H1 (cell line): ENCODE data around the gene TUBB8. TPM values are rescaled to one million over a fixed set of nuclear protein-coding genes. Genes with fewer than 3 reads are reported as not detected.

Experiments used
- CTCF ChIA-PET: fragments of 300-600 bp; sonication (Branson Sonifier 250); formaldehyde crosslinking; loops from one replicate; lab custom pipeline; 2021; ENCODE audit not compliant: partially characterized antibody; lab: Charles Lee
- POLR2A ChIA-PET: fragments of 300-600 bp; sonication (Branson Sonifier 250); formaldehyde crosslinking; loops from one replicate; lab custom pipeline; 2021; ENCODE audit warnings: inconsistent platforms; ENCODE audit not compliant: partially characterized antibody; lab: Charles Lee
- DNase-seq, 2 experiments: peaks; one replicate each; pipeline versions ENCODE4 v3.0.0 to v3.0.0-alpha.2; 2010 to 2022; ENCODE audit warnings: low spot score in 2 of 2, low read depth in 1 of 2, mixed read lengths in 1 of 2
- FAIRE-seq: peaks from 2 replicates; lab custom pipeline; 2011; peaks lifted over from hg19 to GRCh38; lab: Jason Lieb, UNC
- H2AFZ ChIP-seq: 2 replicates; pipeline ENCODE4 v1.8.1; 2012; ENCODE audit warnings: low read length, inconsistent platforms
- H2AK5ac ChIP-seq: 2 replicates; pipeline ENCODE4 v1.6.1; 2013; ENCODE audit warnings: low read depth, low read length
- H2BK120ac ChIP-seq: replicated peaks from 2 replicates; pipeline ENCODE3; 2013; ENCODE audit warnings: low read depth, low read length, inconsistent platforms
- H2BK12ac ChIP-seq: 2 replicates; pipeline ENCODE4 v1.6.1; 2013; ENCODE audit warnings: low read depth, low read length
- H2BK15ac ChIP-seq: 2 replicates; pipeline ENCODE4 v1.6.1; 2013; ENCODE audit warnings: low read length
- H2BK20ac ChIP-seq: 2 replicates; pipeline ENCODE4 v1.6.1; 2013; ENCODE audit warnings: low read length
- H2BK5ac ChIP-seq: 2 replicates; pipeline ENCODE4 v1.6.1; 2013; ENCODE audit warnings: low read depth, low read length
- H3K14ac ChIP-seq: 2 replicates; pipeline ENCODE4 v1.6.1; 2013; ENCODE audit warnings: inconsistent platforms; ENCODE audit not compliant: insufficient read length
- H3K18ac ChIP-seq: 2 replicates; pipeline ENCODE4 v1.6.1; 2013; ENCODE audit warnings: low read length; ENCODE audit errors: extremely low read depth
- H3K23ac ChIP-seq: 2 replicates; pipeline ENCODE4 v1.6.1; 2013; ENCODE audit warnings: inconsistent platforms; ENCODE audit not compliant: insufficient read length
- H3K23me2 ChIP-seq: 2 replicates; pipeline ENCODE4 v1.6.1; 2013; ENCODE audit warnings: low read depth, low read length
- H3K27ac ChIP-seq: 2 replicates; pipeline ENCODE4 v1.6.1; 2011; ENCODE audit warnings: low read depth, low read length, inconsistent platforms
- H3K27me3 ChIP-seq, 4 experiments: replicated peaks in 1 of 4; 1 replicate in 1 of 4; 2 replicates in 3 of 4; pipeline versions ENCODE4 v1.6.1 to v1.8.1; 2011 to 2013; ENCODE audit warnings: low read length in 3 of 4, mild to moderate bottlenecking in 3 of 4, inconsistent platforms in 2 of 4, mixed read lengths in 2 of 4, moderate library complexity in 1 of 4; ENCODE audit not compliant: control insufficient read depth in 3 of 4, insufficient read depth in 3 of 4; ENCODE audit errors: extremely low read depth in 1 of 4
- H3K36me3 ChIP-seq, 4 experiments: 2 replicates each; pipeline versions ENCODE4 v1.6.1 to v1.8.1; 2011 to 2013; ENCODE audit warnings: mild to moderate bottlenecking in 4 of 4, low read length in 3 of 4, moderate library complexity in 2 of 4, control low read depth in 1 of 4, inconsistent platforms in 1 of 4; ENCODE audit not compliant: insufficient read depth in 4 of 4, control insufficient read depth in 2 of 4
- H3K4ac ChIP-seq: replicated peaks from 2 replicates; pipeline ENCODE3; 2013; ENCODE audit warnings: low read length, low read depth, mixed read lengths, inconsistent platforms; ENCODE audit not compliant: insufficient read length
- H3K4me1 ChIP-seq, 4 experiments: replicated peaks in 1 of 4; 1 replicate in 1 of 4; 2 replicates in 3 of 4; pipeline versions ENCODE4 v1.6.1 to v1.8.1; 2011 to 2013; ENCODE audit warnings: low read length in 3 of 4, inconsistent platforms in 2 of 4, mixed read lengths in 1 of 4; ENCODE audit not compliant: insufficient read depth in 4 of 4, control insufficient read depth in 3 of 4
- H3K4me2 ChIP-seq, 2 experiments: 2 replicates each; pipeline versions ENCODE4 v1.6.1 to v1.8.1; 2011 to 2013; ENCODE audit warnings: low read depth in 2 of 2, low read length in 2 of 2, control low read depth in 1 of 2, inconsistent platforms in 1 of 2, mild to moderate bottlenecking in 1 of 2; ENCODE audit not compliant: insufficient read depth in 1 of 2
- H3K4me3 ChIP-seq, 4 experiments: fragments of 200-600, 300-600 bp in 1 of 4; sonication (generic), shearing (Covaris generic), sonication (Bioruptor Twin) in 1 of 4; 2 replicates each; pipeline versions ENCODE4 v1.5.1 to v1.8.1; 2011 to 2016; ENCODE audit warnings: low read length in 4 of 4, low read depth in 3 of 4, control low read depth in 2 of 4, inconsistent platforms in 2 of 4, mild to moderate bottlenecking in 2 of 4, mixed read lengths in 1 of 4, moderate library complexity in 1 of 4; ENCODE audit not compliant: insufficient read depth in 2 of 4; ENCODE audit errors: extremely low read depth in 1 of 4
- H3K56ac ChIP-seq: replicated peaks from 2 replicates; pipeline ENCODE3; 2013; ENCODE audit warnings: low read depth, mild to moderate bottlenecking, mixed read lengths, low read length, inconsistent platforms; ENCODE audit not compliant: insufficient read length
- H3K79me1 ChIP-seq: 2 replicates; pipeline ENCODE4 v1.6.1; 2013; ENCODE audit warnings: low read depth, low read length, control low read depth
- H3K79me2 ChIP-seq, 2 experiments: 2 replicates each; pipeline versions ENCODE4 v1.6.1 to v1.8.1; 2012 to 2013; ENCODE audit warnings: low read length in 2 of 2, mild to moderate bottlenecking in 2 of 2, inconsistent platforms in 1 of 2; ENCODE audit not compliant: insufficient read depth in 2 of 2, control insufficient read depth in 1 of 2
- H3K9ac ChIP-seq, 4 experiments: replicated peaks in 1 of 4; 1 replicate in 1 of 4; 2 replicates in 3 of 4; pipeline versions ENCODE4 v1.6.1 to v1.8.1; 2011 to 2013; ENCODE audit warnings: low read depth in 3 of 4, low read length in 3 of 4, control low read depth in 2 of 4, mild to moderate bottlenecking in 2 of 4, moderate library complexity in 2 of 4, inconsistent platforms in 1 of 4; ENCODE audit errors: extremely low read depth in 1 of 4
- H3K9me3 ChIP-seq, 2 experiments: 2 replicates each; pipeline versions ENCODE4 v1.6.1 to v1.8.1; 2012 to 2013; ENCODE audit warnings: mild to moderate bottlenecking in 2 of 2, moderate library complexity in 2 of 2, control low read depth in 1 of 2, inconsistent platforms in 1 of 2, low read depth in 1 of 2, low read length in 1 of 2, mixed read lengths in 1 of 2; ENCODE audit not compliant: insufficient read depth in 2 of 2
- H4K20me1 ChIP-seq, 2 experiments: replicated peaks in 1 of 2; 2 replicates each; pipeline versions ENCODE3 to v1.8.1; 2011 to 2013; ENCODE audit warnings: inconsistent platforms in 2 of 2, low read length in 2 of 2, mild to moderate bottlenecking in 1 of 2; ENCODE audit not compliant: insufficient read depth in 2 of 2, control insufficient read depth in 1 of 2
- H4K5ac ChIP-seq: 2 replicates; pipeline ENCODE4 v1.6.1; 2013; ENCODE audit warnings: low read length, low read depth, mixed read lengths, inconsistent platforms; ENCODE audit not compliant: insufficient read length
- H4K8ac ChIP-seq: 2 replicates; pipeline ENCODE4 v1.8.0; 2013; ENCODE audit warnings: mild to moderate bottlenecking, moderate library complexity, low read length, inconsistent platforms; ENCODE audit not compliant: insufficient read depth; ENCODE audit errors: extremely low read depth
- H4K91ac ChIP-seq: replicated peaks from 2 replicates; pipeline ENCODE3; 2013; ENCODE audit warnings: low read length, mixed read lengths, inconsistent platforms; ENCODE audit not compliant: insufficient read length
- CBX5 ChIP-seq: fragments of 300-800, 300-1000 bp; sonication (generic); IDR thresholded peaks from 2 replicates; pipeline ENCODE4 v1.7.1; 2016; ENCODE audit warnings: antibody characterized with exemption, low read length, low read depth
- JUN ChIP-seq: IDR thresholded peaks from 2 replicates; pipeline ENCODE4 v1.6.1; 2011; ENCODE audit warnings: low read depth, mild to moderate bottlenecking, improper control_type of control experiment, low read length
- KDM1A ChIP-seq: fragments of 200-600, 300-600 bp; sonication (generic); IDR thresholded peaks from 2 replicates; pipeline ENCODE4 v1.7.1; 2016; ENCODE audit warnings: mild to moderate bottlenecking, low read length, borderline replicate concordance
- KDM5A ChIP-seq: fragments of 200-600 bp; IDR thresholded peaks from 2 replicates; pipeline ENCODE4 v1.7.1; 2012; ENCODE audit warnings: mild to moderate bottlenecking, low read length, inconsistent platforms, mixed read lengths
- NRF1 ChIP-seq: IDR thresholded peaks from 2 replicates; pipeline ENCODE4 v1.6.1; 2011; ENCODE audit warnings: mild to moderate bottlenecking, low read depth, low read length, improper control_type of control experiment
- SAP30 ChIP-seq: fragments of 300-600 bp; sonication (generic); IDR thresholded peaks from 2 replicates; pipeline ENCODE4 v1.7.1; 2012; ENCODE audit warnings: low read length, moderate library complexity, mild to moderate bottlenecking, inconsistent platforms; ENCODE audit not compliant: insufficient read depth, insufficient replicate concordance
- TAF7 ChIP-seq: optimal IDR thresholded peaks from 2 replicates; pipeline ENCODE3; 2011; ENCODE audit warnings: low read depth, mild to moderate bottlenecking, inconsistent platforms, low read length, moderate library complexity, borderline replicate concordance
- TEAD4 ChIP-seq: IDR thresholded peaks from 2 replicates; pipeline ENCODE4 v1.6.1; 2012; ENCODE audit warnings: low read depth, low read length, inconsistent platforms, mixed read lengths
- WGBS, 2 experiments: shearing (Covaris generic) in 1 of 2; methylation state at CpG; one replicate each; pipeline versions ENCODE4 v1.1.6 to v1.1.7; 2013 to 2015; ENCODE audit warnings: low lambda C conversion rate in 2 of 2, mixed read lengths in 2 of 2, inconsistent platforms in 1 of 2, low coverage in 1 of 2, missing lambda C conversion rate in 1 of 2; ENCODE audit not compliant: insufficient replicate concordance in 2 of 2, insufficient coverage in 1 of 2, insufficient read length in 1 of 2; ENCODE audit errors: extremely low coverage in 1 of 2, missing lambda C conversion rate in 1 of 2; 5-methylcytosine and 5-hydroxymethylcytosine counted together
- polyA plus RNA-seq, 7 experiments: library from polyadenylated mRNA; depleted of rRNA in 3 of 7; stranded (reverse) in 5 of 7; unstranded in 2 of 7; fragments of >200 nt in 5 of 7; fragments of 200-250 nt in 2 of 7; gene quantifications; 1 replicate in 5 of 7; 2 replicates in 1 of 7; 4 replicates in 1 of 7; pipeline versions ENCODE4 v1.2.1 to v1.2.3, GENCODE V29; 2011 to 2013; ENCODE audit warnings: missing spikeins in 2 of 7, mixed read lengths in 2 of 7
- total RNA-seq: library from RNA; stranded (reverse); fragmentation: NEBNext Ultra II Directional; extraction: Animal tissue kit (Norgen Biotek cat#: 25700); gene quantifications from 2 replicates; pipeline ENCODE4 v1.2.1, GENCODE V29; 2021
- TF ChIP-seq, protein P1 (sequence below): IDR thresholded peaks from 2 replicates; pipeline ENCODE4 v1.6.1; 2012; ENCODE audit warnings: inconsistent platforms
- TF ChIP-seq, protein P2 (sequence below): IDR thresholded peaks from 2 replicates; pipeline ENCODE4 v1.6.1; 2012; ENCODE audit warnings: inconsistent platforms
- TF ChIP-seq, protein P3 (sequence below): IDR thresholded peaks from 2 replicates; pipeline ENCODE4 v1.6.1; 2011; ENCODE audit warnings: low read depth, mild to moderate bottlenecking, low read length; ENCODE audit not compliant: insufficient read depth

TUBB8 gene
- total and polyA plus RNA-seq, 2 of the 8 experiments (the other 6 are each of a cell fraction or from before 2014, with no cell fraction given) = 1.4 to 1.5 TPM

DNA sequence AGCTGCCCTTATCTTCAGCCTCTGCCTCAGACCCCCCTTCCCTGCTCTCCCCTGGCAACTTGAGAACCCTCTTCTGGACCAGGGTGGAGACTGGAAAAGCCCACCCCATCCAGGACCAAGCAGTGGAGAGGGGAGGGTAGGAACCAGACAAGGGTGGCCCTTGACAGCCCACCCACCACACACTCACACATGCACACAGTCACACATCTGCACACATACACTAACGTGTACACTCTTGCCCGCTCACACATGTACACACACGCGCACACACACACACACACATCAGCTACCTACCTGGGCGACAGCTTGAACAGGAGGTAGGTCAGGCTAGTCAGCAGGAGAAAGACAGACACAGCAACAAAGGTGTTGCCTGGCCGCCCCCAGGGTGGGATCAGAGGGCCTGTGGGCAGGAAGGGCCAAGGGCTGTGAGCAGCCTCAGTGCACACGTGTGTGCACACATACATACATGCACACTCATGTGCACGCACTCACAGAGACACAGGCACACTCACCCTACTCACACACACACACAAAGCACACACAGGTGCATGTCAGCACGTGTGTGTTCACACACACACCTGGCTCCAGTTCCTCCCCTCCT lies 34.9 kb upstream of the TUBB8 start:
- Histone ChIP-seq H3K27me3 (no peaks in the 10 kb centered on the region), H4K8ac (no peak overlapping the region), H2BK120ac (no peak overlapping the region), H4K20me1 (peaks cover 0 to 2% of the 10 kb centered on the region in 2 experiments), H4K5ac (no peak overlapping the region), H2BK5ac (no peak overlapping the region), H2BK15ac (no peak overlapping the region), H3K79me2 (no peaks in the 10 kb centered on the region), H2AK5ac (0 out of 2 replicates have a peak overlapping the region, but pooled peaks have one; percentile 53), H3K4me1 (no peaks in the 10 kb centered on the region), H3K56ac (no peak overlapping the region), H2BK20ac (no peak overlapping the region), H3K18ac (no peak overlapping the region), H3K23ac (no peak overlapping the region), H3K27ac (no peak overlapping the region), H2BK12ac (0 out of 2 replicates have a peak overlapping the region, but pooled peaks have one; percentile 9), H3K79me1 (no peaks in the 10 kb centered on the region), H3K9ac (no peak overlapping the region), H3K36me3 (no peaks in the 10 kb centered on the region), H3K4me3 (no peak overlapping the region), H3K4me2 (no peak overlapping the region), H3K9me3 (peaks cover 0 to 50% of the 10 kb centered on the region in 2 experiments; a peak in 2 of 4 replicates), H3K14ac (no peak overlapping the region), H4K91ac (no peak overlapping the region), H3K4ac (no peak overlapping the region), H2AFZ (no peak overlapping the region), H3K23me2 (no peaks in the 10 kb centered on the region; the same call in 1 of the 2 replicates)
- ChIA-PET CTCF (no interaction called here), POLR2A (no interaction called here)
- no peak for DNase-seq
- FAIRE-seq = no peak
- 82% methylated on average over 9 of the region's 9 CpGs; no CpG with 5 or more reads in 1 of the 2 experiments for WGBS, 2 experiments
- no peak for TF ChIP-seq SAP30
- TF ChIP-seq, protein P1, sequence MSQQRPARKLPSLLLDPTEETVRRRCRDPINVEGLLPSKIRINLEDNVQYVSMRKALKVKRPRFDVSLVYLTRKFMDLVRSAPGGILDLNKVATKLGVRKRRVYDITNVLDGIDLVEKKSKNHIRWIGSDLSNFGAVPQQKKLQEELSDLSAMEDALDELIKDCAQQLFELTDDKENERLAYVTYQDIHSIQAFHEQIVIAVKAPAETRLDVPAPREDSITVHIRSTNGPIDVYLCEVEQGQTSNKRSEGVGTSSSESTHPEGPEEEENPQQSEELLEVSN = no peak
- TF ChIP-seq TEAD4 = no peak
- TF ChIP-seq, protein P2, sequence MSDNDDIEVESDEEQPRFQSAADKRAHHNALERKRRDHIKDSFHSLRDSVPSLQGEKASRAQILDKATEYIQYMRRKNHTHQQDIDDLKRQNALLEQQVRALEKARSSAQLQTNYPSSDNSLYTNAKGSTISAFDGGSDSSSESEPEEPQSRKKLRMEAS = no peak
- no peak for TF ChIP-seq KDM5A
- TF ChIP-seq KDM1A = no peak
- no peak for TF ChIP-seq TAF7
- TF ChIP-seq JUN = no peak
- TF ChIP-seq, protein P3, sequence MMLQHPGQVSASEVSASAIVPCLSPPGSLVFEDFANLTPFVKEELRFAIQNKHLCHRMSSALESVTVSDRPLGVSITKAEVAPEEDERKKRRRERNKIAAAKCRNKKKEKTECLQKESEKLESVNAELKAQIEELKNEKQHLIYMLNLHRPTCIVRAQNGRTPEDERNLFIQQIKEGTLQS = no peak
- TF ChIP-seq NRF1 = no peak
- TF ChIP-seq CBX5 = no peak
